ENCODE data around the gene SLAMF9.

SLAMF9 gene

GRCh38 chr1:159945483-159946241, 8.4 kb downstream of the SLAMF9 start, which contains the start of gene IGSF9:
Gene IGSF9 (minus strand): TSS chr1:159945613. CDS start chr1:159943454, 2,159 bp downstream.
- DNase-seq: peak; percentile 97

- no peak for DNase-seq
Measured at GRCh38 chr1:159944623-159945455, 9.2 kb downstream of the SLAMF9 start.

GRCh38 chr1:159943908-159944622, 10.0 kb downstream of the SLAMF9 start:
- no peak for DNase-seq

- DNase-seq: no peak
Measured at GRCh38 chr1:159943278-159943640, 10.8 kb downstream of the SLAMF9 start.

GRCh38 chr1:159942632-159943277, 11.3 kb downstream of the SLAMF9 start:
- DNase-seq: no peak

GRCh38 chr1:159941591-159942560, 12.2 kb downstream of the SLAMF9 start:
- peak; percentile 93 for DNase-seq

GRCh38 chr1:159941141-159941540, 12.9 kb downstream of the SLAMF9 start:
- peak; percentile 93 for DNase-seq

- no peak for DNase-seq
Measured at GRCh38 chr1:159940006-159940620, 13.9 kb downstream of the SLAMF9 start.

GRCh38 chr1:159939678-159940002, 14.4 kb downstream of the SLAMF9 start:
- DNase-seq: no peak

GRCh38 chr1:159938905-159939677, 14.9 kb downstream of the SLAMF9 start:
- DNase-seq: no peak

GRCh38 chr1:159938211-159938852, 15.7 kb downstream of the SLAMF9 start:
- DNase-seq: peak; percentile 51

GRCh38 chr1:159937054-159937750, 16.8 kb downstream of the SLAMF9 start:
- no peak for DNase-seq

- DNase-seq: peak; percentile 89
Measured at GRCh38 chr1:159936273-159936904, 17.6 kb downstream of the SLAMF9 start.

- no peak for DNase-seq
Measured at GRCh38 chr1:159935719-159936272, 18.2 kb downstream of the SLAMF9 start.

GRCh38 chr1:159935305-159935704, 18.7 kb downstream of the SLAMF9 start:
- no peak for DNase-seq

- DNase-seq: no peak
Measured at GRCh38 chr1:159934136-159935039, 19.6 kb downstream of the SLAMF9 start.

GRCh38 chr1:159933347-159933746, 20.7 kb downstream of the SLAMF9 start:
- no peak for DNase-seq
